HEK293 (cell line): ENCODE results near the gene CYP2A6.

Experiments used
- FEZF1 ChIP-seq: fragments of 450-650 bp; formaldehyde crosslinking; IDR thresholded peaks from 2 replicates; pipeline ENCODE4 v1.5.1; 2016; ENCODE audit warnings: missing biosample characterization, missing genetic modification characterization
- GLI4 ChIP-seq: fragments of 450-650 bp; formaldehyde crosslinking; IDR thresholded peaks from 2 replicates; pipeline ENCODE4 v1.5.1; 2016; ENCODE audit warnings: missing biosample characterization, missing genetic modification characterization
- IKZF3 ChIP-seq: fragments of 450-650 bp; IDR thresholded peaks from 2 replicates; pipeline ENCODE4 v1.5.0; 2018; ENCODE audit warnings: missing biosample characterization, mild to moderate bottlenecking, missing genetic modification characterization, moderate library complexity
- KLF9 ChIP-seq: fragments of 450-650 bp; formaldehyde crosslinking; IDR thresholded peaks from 2 replicates; pipeline ENCODE4 v1.5.1; 2016; ENCODE audit warnings: missing biosample characterization, missing genetic modification characterization, low read depth
- RBAK ChIP-seq: fragments of 450-650 bp; formaldehyde crosslinking; IDR thresholded peaks from 2 replicates; pipeline ENCODE4 v1.5.1; 2016; ENCODE audit warnings: missing biosample characterization, missing genetic modification characterization
- ZFP69B ChIP-seq: fragments of 450-650 bp; formaldehyde crosslinking; IDR thresholded peaks from 2 replicates; pipeline ENCODE4 v1.5.1; 2016; ENCODE audit warnings: missing biosample characterization, missing genetic modification characterization
- ZNF133 ChIP-seq: fragments of 450-650 bp; formaldehyde crosslinking; IDR thresholded peaks from 2 replicates; pipeline ENCODE4 v1.5.1; 2016; ENCODE audit warnings: missing biosample characterization, missing genetic modification characterization
- ZNF146 ChIP-seq: fragments of 450-650 bp; formaldehyde crosslinking; IDR thresholded peaks from 2 replicates; pipeline ENCODE4 v1.5.1; 2016; ENCODE audit warnings: missing biosample characterization, missing genetic modification characterization
- ZNF174 ChIP-seq: fragments of 450-650 bp; formaldehyde crosslinking; IDR thresholded peaks from 2 replicates; pipeline ENCODE4 v1.5.0; 2017; ENCODE audit warnings: missing biosample characterization, mild to moderate bottlenecking, missing genetic modification characterization
- ZNF2 ChIP-seq: fragments of 450-650 bp; formaldehyde crosslinking; IDR thresholded peaks from 2 replicates; pipeline ENCODE4 v1.5.1; 2016; ENCODE audit warnings: missing biosample characterization, missing genetic modification characterization
- ZNF248 ChIP-seq: fragments of 450-650 bp; formaldehyde crosslinking; IDR thresholded peaks from 2 replicates; pipeline ENCODE4 v1.5.1; 2017; ENCODE audit warnings: missing biosample characterization, missing genetic modification characterization
- ZNF473 ChIP-seq: fragments of 450-650 bp; formaldehyde crosslinking; IDR thresholded peaks from 2 replicates; pipeline ENCODE4 v1.5.1; 2017; ENCODE audit warnings: missing biosample characterization, missing genetic modification characterization
- ZNF501 ChIP-seq: fragments of 450-650 bp; formaldehyde crosslinking; IDR thresholded peaks from 2 replicates; pipeline ENCODE4 v1.5.1; 2016; ENCODE audit warnings: missing biosample characterization, missing genetic modification characterization
- ZNF514 ChIP-seq: fragments of 450-650 bp; formaldehyde crosslinking; IDR thresholded peaks from 2 replicates; pipeline ENCODE4 v1.5.1; 2016; ENCODE audit warnings: missing biosample characterization, missing genetic modification characterization
- ZNF521 ChIP-seq: fragments of 450-650 bp; formaldehyde crosslinking; IDR thresholded peaks from 2 replicates; pipeline ENCODE4 v1.5.1; 2017; ENCODE audit warnings: missing biosample characterization, mild to moderate bottlenecking, missing genetic modification characterization
- ZNF549 ChIP-seq: fragments of 450-650 bp; IDR thresholded peaks from 2 replicates; pipeline ENCODE4 v1.5.1; 2018; ENCODE audit warnings: missing biosample characterization, missing genetic modification characterization, mild to moderate bottlenecking, inconsistent platforms, moderate library complexity
- ZNF560 ChIP-seq: fragments of 450-650 bp; formaldehyde crosslinking; IDR thresholded peaks from 2 replicates; pipeline ENCODE4 v1.5.1; 2017; ENCODE audit warnings: missing biosample characterization, missing genetic modification characterization, borderline replicate concordance
- ZNF777 ChIP-seq: fragments of 450-650 bp; formaldehyde crosslinking; IDR thresholded peaks from 2 replicates; pipeline ENCODE4 v1.5.1; 2017; ENCODE audit warnings: missing biosample characterization, missing genetic modification characterization, borderline replicate concordance
- TF ChIP-seq, protein P1 (sequence below): fragments of 450-650 bp; formaldehyde crosslinking; conservative IDR thresholded peaks from 2 replicates; pipeline ENCODE4 v1.5.1; 2016; ENCODE audit warnings: low read depth, missing biosample characterization, missing genetic modification characterization
- TF ChIP-seq, protein P2 (sequence below): fragments of 450-650 bp; formaldehyde crosslinking; IDR thresholded peaks from 2 replicates; pipeline ENCODE4 v1.5.1; 2016; ENCODE audit warnings: missing biosample characterization, missing genetic modification characterization
- TF ChIP-seq, protein P3 (sequence below): fragments of 450-650 bp; formaldehyde crosslinking; IDR thresholded peaks from 2 replicates; pipeline ENCODE4 v1.5.1; 2016; ENCODE audit warnings: missing biosample characterization, missing genetic modification characterization, borderline replicate concordance
- TF ChIP-seq, protein P4 (sequence below): fragments of 450-650 bp; IDR thresholded peaks from 2 replicates; pipeline ENCODE4 v1.5.1; 2018; ENCODE audit warnings: missing biosample characterization, missing genetic modification characterization
- TF ChIP-seq, protein P5 (sequence below): fragments of 450-650 bp; formaldehyde crosslinking; IDR thresholded peaks from 2 replicates; pipeline ENCODE4 v1.5.1; 2016; ENCODE audit warnings: missing biosample characterization, missing genetic modification characterization
- TF ChIP-seq, protein P6 (sequence below): fragments of 450-650 bp; formaldehyde crosslinking; IDR thresholded peaks from 2 replicates; pipeline ENCODE4 v1.5.1; 2016; ENCODE audit warnings: missing biosample characterization, missing genetic modification characterization
- TF ChIP-seq, protein P7 (sequence below): fragments of 450-650 bp; formaldehyde crosslinking; IDR thresholded peaks from 2 replicates; pipeline ENCODE4 v1.5.1; 2016; ENCODE audit warnings: missing biosample characterization, missing genetic modification characterization

Gene CYP2A6

DNA sequence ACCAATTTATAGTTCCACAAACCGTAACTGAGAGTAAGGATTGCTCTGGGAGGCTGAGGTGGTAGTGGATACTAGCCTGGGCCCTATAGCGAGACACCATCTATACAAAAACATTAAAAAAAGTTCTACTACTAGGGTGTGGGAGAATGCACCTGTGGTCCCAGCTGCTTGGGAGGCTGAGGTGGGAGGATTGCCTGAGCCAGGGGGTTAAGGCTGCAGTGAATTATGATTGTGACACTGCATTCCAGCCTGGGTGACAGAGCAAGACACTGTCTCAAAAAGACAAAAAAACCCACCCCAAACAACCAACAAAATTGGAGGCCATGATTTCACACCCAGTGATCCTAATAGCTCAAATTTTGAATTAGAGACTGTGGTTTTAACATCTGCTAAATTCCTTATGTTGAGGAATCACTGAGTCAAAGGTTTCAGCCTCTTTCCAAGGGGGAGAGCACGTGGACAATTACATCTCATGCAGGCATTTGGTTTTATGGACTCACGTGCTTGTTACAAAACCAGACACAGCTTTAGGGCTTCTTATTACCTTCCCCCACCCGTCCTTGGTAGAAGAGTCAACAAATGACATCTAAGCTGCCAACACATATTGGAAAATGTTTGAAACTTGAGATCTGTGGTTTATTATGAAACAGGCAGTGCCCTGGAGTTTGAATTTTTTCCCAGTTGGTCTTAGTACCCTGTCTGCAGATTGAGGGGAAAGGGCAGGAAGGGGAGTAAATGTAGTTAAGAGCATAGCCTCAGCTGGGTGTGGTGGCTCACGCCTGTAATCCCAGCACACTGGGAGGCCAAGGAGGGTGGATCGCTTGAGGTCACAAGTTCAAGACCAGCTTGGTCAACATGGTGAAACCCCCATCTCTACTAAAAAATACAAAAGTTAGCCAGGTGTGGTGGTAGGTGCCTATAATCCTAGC, 18.5 kb downstream of the CYP2A6 start (continued):
- no peak for TF ChIP-seq RBAK (tag by site-specific recombination)
- 0 out of 2 replicates have a peak, but pooled peaks have one; percentile 66 for TF ChIP-seq KLF9
- no peak for TF ChIP-seq ZNF560 (tag by site-specific recombination)
- no peak for TF ChIP-seq ZNF174
- TF ChIP-seq, protein P1, sequence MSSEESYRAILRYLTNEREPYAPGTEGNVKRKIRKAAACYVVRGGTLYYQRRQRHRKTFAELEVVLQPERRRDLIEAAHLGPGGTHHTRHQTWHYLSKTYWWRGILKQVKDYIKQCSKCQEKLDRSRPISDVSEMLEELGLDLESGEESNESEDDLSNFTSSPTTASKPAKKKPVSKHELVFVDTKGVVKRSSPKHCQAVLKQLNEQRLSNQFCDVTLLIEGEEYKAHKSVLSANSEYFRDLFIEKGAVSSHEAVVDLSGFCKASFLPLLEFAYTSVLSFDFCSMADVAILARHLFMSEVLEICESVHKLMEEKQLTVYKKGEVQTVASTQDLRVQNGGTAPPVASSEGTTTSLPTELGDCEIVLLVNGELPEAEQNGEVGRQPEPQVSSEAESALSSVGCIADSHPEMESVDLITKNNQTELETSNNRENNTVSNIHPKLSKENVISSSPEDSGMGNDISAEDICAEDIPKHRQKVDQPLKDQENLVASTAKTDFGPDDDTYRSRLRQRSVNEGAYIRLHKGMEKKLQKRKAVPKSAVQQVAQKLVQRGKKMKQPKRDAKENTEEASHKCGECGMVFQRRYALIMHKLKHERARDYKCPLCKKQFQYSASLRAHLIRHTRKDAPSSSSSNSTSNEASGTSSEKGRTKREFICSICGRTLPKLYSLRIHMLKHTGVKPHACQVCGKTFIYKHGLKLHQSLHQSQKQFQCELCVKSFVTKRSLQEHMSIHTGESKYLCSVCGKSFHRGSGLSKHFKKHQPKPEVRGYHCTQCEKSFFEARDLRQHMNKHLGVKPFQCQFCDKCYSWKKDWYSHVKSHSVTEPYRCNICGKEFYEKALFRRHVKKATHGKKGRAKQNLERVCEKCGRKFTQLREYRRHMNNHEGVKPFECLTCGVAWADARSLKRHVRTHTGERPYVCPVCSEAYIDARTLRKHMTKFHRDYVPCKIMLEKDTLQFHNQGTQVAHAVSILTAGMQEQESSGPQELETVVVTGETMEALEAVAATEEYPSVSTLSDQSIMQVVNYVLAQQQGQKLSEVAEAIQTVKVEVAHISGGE (tag by site-specific recombination), result 0 out of 2 replicates have a peak, but pooled peaks have one; percentile 22
- no peak for TF ChIP-seq GLI4 (tag by site-specific recombination)
- TF ChIP-seq, protein P2, sequence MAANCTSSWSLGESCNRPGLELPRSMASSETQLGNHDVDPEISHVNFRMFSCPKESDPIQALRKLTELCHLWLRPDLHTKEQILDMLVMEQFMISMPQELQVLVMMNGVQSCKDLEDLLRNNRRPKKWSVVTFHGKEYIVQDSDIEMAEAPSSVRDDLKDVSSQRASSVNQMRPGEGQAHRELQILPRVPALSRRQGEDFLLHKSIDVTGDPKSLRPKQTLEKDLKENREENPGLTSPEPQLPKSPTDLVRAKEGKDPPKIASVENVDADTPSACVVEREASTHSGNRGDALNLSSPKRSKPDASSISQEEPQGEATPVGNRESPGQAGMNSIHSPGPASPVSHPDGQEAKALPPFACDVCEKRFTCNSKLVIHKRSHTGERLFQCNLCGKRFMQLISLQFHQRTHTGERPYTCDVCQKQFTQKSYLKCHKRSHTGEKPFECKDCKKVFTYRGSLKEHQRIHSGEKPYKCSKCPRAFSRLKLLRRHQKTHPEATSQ (tag by site-specific recombination), result peak; percentile 27; the same call in 1 of the 2 replicates
- no peak for TF ChIP-seq ZNF248 (tag by site-specific recombination)
- TF ChIP-seq ZNF549 (tag by site-specific recombination), result no peak; the same call in 1 of the 2 replicates
- TF ChIP-seq, protein P3, sequence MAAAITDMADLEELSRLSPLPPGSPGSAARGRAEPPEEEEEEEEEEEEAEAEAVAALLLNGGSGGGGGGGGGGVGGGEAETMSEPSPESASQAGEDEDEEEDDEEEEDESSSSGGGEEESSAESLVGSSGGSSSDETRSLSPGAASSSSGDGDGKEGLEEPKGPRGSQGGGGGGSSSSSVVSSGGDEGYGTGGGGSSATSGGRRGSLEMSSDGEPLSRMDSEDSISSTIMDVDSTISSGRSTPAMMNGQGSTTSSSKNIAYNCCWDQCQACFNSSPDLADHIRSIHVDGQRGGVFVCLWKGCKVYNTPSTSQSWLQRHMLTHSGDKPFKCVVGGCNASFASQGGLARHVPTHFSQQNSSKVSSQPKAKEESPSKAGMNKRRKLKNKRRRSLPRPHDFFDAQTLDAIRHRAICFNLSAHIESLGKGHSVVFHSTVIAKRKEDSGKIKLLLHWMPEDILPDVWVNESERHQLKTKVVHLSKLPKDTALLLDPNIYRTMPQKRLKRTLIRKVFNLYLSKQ (tag by site-specific recombination), result no peak
- TF ChIP-seq, protein P4, sequence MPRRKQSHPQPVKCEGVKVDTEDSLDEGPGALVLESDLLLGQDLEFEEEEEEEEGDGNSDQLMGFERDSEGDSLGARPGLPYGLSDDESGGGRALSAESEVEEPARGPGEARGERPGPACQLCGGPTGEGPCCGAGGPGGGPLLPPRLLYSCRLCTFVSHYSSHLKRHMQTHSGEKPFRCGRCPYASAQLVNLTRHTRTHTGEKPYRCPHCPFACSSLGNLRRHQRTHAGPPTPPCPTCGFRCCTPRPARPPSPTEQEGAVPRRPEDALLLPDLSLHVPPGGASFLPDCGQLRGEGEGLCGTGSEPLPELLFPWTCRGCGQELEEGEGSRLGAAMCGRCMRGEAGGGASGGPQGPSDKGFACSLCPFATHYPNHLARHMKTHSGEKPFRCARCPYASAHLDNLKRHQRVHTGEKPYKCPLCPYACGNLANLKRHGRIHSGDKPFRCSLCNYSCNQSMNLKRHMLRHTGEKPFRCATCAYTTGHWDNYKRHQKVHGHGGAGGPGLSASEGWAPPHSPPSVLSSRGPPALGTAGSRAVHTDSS (tag by site-specific recombination), result peak; percentile 38; the same call in 1 of the 2 replicates
- no peak for TF ChIP-seq ZNF146
- TF ChIP-seq FEZF1 (tag by site-specific recombination), result peak; percentile 98
- peak; percentile 94 for TF ChIP-seq IKZF3 (tag by site-specific recombination)
- peak; percentile 77; the same call in 1 of the 2 replicates for TF ChIP-seq ZNF2 (tag by site-specific recombination)
- TF ChIP-seq, protein P5, sequence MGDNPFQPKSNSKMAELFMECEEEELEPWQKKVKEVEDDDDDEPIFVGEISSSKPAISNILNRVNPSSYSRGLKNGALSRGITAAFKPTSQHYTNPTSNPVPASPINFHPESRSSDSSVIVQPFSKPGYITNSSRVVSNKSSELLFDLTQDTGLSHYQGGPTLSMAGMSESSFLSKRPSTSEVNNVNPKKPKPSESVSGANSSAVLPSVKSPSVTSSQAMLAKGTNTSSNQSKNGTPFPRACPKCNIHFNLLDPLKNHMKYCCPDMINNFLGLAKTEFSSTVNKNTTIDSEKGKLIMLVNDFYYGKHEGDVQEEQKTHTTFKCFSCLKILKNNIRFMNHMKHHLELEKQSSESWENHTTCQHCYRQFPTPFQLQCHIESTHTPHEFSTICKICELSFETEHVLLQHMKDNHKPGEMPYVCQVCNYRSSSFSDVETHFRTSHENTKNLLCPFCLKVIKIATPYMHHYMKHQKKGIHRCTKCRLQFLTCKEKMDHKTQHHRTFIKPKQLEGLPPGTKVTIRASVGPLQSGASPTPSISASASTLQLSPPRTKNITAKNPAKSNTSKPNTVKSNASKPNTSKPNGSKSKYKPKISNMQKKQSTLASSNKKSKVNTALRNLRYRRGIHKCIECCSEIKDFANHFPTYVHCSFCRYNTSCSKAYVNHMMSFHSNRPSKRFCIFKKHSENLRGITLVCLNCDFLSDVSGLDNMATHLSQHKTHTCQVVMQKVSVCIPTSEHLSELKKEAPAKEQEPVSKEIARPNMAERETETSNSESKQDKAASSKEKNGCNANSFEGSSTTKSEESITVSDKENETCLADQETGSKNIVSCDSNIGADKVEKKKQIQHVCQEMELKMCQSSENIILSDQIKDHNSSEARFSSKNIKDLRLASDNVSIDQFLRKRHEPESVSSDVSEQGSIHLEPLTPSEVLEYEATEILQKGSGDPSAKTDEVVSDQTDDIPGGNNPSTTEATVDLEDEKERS (tag by site-specific recombination), result peak; percentile 97
- no peak for TF ChIP-seq ZNF473 (tag by site-specific recombination)
- TF ChIP-seq ZNF777, result no peak
- no peak for TF ChIP-seq ZNF514 (tag by site-specific recombination)
- no peak for TF ChIP-seq ZNF133 (tag by site-specific recombination)
- TF ChIP-seq ZFP69B (tag by site-specific recombination), result peak; percentile 88
- TF ChIP-seq, protein P6, sequence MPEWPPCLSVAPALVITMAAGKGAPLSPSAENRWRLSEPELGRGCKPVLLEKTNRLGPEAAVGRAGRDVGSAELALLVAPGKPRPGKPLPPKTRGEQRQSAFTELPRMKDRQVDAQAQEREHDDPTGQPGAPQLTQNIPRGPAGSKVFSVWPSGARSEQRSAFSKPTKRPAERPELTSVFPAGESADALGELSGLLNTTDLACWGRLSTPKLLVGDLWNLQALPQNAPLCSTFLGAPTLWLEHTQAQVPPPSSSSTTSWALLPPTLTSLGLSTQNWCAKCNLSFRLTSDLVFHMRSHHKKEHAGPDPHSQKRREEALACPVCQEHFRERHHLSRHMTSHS, result 0 out of 2 replicates have a peak, but pooled peaks have one; percentile 47
- no peak for TF ChIP-seq ZNF521 (tag by site-specific recombination)
- TF ChIP-seq, protein P7, sequence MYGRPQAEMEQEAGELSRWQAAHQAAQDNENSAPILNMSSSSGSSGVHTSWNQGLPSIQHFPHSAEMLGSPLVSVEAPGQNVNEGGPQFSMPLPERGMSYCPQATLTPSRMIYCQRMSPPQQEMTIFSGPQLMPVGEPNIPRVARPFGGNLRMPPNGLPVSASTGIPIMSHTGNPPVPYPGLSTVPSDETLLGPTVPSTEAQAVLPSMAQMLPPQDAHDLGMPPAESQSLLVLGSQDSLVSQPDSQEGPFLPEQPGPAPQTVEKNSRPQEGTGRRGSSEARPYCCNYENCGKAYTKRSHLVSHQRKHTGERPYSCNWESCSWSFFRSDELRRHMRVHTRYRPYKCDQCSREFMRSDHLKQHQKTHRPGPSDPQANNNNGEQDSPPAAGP (tag by site-specific recombination), result peak; percentile 100
- peak; percentile 98 for TF ChIP-seq ZNF501
